Measurements from ENCODE around the gene FSTL5. TPM values are rescaled to one million over a fixed set of nuclear protein-coding genes. Genes with fewer than 3 reads are reported as not detected.
"Not testable (repeated sequence)": the region's sequence is repeated elsewhere in the genome, so short reads cannot be mapped to it uniquely, and the experiment has no call there.

The FSTL5 gene
- total RNA-seq = not detected
- long read RNA-seq = 0 reads

DNA sequence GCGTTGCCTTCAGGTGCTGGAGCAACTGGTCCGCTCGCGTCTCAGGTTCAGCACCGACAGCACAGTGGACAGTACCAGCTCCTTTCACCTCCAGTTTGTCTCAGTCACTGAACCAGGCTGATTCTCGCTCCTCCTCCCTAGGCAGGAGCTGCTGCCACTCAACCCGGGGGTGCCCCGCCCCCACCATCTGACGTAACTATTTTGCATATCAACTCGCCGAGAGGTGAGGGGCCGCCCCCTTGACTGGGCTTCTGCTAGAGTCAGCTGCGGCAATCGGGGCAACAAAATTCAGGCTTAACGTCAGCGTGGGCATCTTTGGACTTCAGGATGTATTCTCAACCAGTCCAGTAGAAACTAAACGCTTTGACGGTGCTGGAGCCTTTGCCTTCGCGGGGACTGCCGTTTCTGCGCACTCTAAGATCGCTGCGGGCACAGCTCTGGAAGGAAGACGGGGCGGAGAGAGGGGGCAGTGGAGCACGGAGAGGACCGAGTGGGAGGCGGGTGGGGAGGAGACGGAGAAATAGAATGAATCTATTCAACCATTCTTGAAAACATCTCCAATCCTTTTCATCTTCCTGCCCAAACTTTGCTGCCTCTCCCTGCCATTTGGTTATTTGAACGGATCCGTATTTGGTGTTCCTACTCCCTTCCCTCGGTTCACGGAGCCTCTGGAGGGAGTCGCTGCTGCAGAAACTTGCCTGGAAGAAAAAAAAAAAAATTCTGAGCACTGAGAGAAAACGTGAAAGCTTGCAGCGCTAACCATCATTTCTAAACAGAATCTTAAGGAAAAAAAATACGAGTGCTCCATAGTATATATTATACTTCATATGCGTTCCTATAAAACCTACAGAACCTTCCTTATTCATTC, at the start of gene FSTL5:
Gene FSTL5 (minus strand): TSS at position 109 of the 868 bp plus-strand sequence. CDS start 52,604 bp downstream, outside the sequence.
- Histone ChIP-seq H3K4me3 (peak within 1 kb of the TSS; percentile 42), H3K27me3 (ENCODE audit: low read depth) (no peaks in the 10 kb centered on the region), H3K27ac (no peak within 1 kb of the TSS), H3K4me1 (no peaks in the 10 kb centered on the region), H3K36me3 (no peaks in the 10 kb centered on the region), H3K9me3 (no peaks in the 10 kb centered on the region)
- ATAC-seq (peak; percentile 73 to 74), DNase-seq (peak; percentile 70)
- TF ChIP-seq CTCF (IDR thresholded peaks at IDR 0.05) = no peak
- intact Hi-C loops (cut with DNase I) = no loop called here

DNA sequence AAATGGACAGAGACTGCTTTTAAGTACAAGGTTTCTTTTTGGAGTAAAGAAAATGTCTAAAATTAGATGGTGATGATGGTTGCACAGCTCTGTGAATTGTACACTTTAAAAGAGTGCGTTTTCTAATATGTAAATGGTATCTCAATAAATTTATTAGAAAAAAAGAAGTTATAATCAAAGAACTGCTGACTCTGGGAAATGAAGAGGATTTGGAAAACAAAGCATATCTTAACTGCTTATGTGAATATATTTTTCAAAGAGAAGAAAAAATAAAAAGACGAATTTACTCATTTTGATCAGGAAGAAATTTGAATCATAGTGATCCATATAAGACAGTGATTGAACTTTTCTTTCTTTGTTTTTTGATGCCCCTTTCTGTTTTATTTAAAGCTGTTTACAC, 45.9 kb upstream of the FSTL5 start:
- Histone ChIP-seq H3K9me3 (no peaks in the 10 kb centered on the region), H3K27me3 (ENCODE audit: low read depth) (no peaks in the 10 kb centered on the region)

GRCh38 chr4:162203478-162203877, 39.7 kb upstream of the FSTL5 start:
- intact Hi-C loops (cut with DNase I) = not testable (repeated sequence)

More for the DNA sequence above, 45.9 kb upstream of the FSTL5 start:
- Histone ChIP-seq H3K36me3 (no peaks in the 10 kb centered on the region), H3K4me3 (no peak overlapping the region), H3K27ac (no peak overlapping the region), H3K4me1 (no peaks in the 10 kb centered on the region)
- no peak for ATAC-seq
- no peak for DNase-seq
- TF ChIP-seq CTCF (IDR thresholded peaks at IDR 0.05) = no peak
- intact Hi-C loops (cut with DNase I) = no loop called here

DNA sequence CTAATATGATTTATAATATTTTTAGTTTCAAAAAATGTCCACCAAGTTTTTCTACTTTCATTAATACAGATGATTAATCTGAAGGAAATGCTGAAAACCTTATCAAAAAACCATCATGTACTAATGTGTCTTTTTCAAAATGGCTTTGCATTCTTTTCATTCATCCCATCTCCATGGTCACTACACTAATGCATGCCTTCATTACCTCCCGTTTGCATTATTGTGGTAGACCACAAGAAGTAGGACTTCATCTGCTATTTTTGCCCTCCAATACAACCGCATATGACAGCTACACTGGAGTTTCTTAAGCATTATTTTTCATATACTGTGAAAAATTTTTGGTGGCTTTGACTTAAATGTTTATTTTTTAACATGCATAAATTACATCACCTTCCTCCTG, 37.9 kb upstream of the FSTL5 start:
- DNase-seq = no peak
- H3K4me1 ChIP-seq = no peaks in the 10 kb centered on the region
- no peak overlapping the region for H3K27ac ChIP-seq
- no peaks in the 10 kb centered on the region for H3K9me3 ChIP-seq
- no peak for ATAC-seq
- no peak for TF ChIP-seq CTCF (IDR thresholded peaks at IDR 0.05)
- H3K4me3 ChIP-seq = no peak overlapping the region
- H3K36me3 ChIP-seq = no peaks in the 10 kb centered on the region
- H3K27me3 ChIP-seq (ENCODE audit: low read depth) = no peaks in the 10 kb centered on the region
- intact Hi-C loops (cut with DNase I) = no loop called here

More at GRCh38 chr4:162203478-162203877, 39.7 kb upstream of the FSTL5 start:
- not testable (repeated sequence) for H3K27ac ChIP-seq; H3K4me1 ChIP-seq; H3K36me3 ChIP-seq; H3K9me3 ChIP-seq; H3K27me3 ChIP-seq (ENCODE audit: low read depth); H3K4me3 ChIP-seq; ATAC-seq
- peak; percentile 23 for DNase-seq

DNA sequence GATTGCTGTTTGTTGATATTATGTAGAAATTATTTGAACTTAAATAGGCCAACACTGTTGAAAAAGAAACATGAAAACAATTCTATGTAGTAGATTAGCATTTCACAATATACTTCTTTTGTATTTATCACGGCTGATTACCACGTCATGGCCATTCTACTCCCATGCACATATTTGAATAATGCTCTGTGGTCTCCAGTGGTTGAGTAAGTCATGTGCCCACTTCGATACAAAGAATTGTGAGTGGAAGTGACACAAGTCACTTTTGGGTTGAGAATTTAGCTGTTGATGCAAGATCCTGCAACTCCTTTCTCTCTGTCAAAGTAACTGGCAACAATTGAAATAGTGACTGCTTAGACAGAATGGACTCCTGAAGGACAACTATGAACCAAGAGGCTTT, 6.7 kb upstream of the FSTL5 start:
- intact Hi-C loops (cut with DNase I) = no loop called here
- no peak for TF ChIP-seq CTCF (IDR thresholded peaks at IDR 0.05)
- ATAC-seq = no peak

GRCh38 chr4:162164906-162165510, 1.2 kb upstream of the FSTL5 start:
- H3K4me1 ChIP-seq = no peaks in the 10 kb centered on the region
- H3K27me3 ChIP-seq (ENCODE audit: low read depth) = no peaks in the 10 kb centered on the region
- ATAC-seq = no peak
- H3K36me3 ChIP-seq = no peaks in the 10 kb centered on the region
- no peaks in the 10 kb centered on the region for H3K9me3 ChIP-seq
- H3K4me3 ChIP-seq = no peak overlapping the region
- no peak overlapping the region for H3K27ac ChIP-seq
- no peak for DNase-seq
- TF ChIP-seq CTCF (IDR thresholded peaks at IDR 0.05) = no peak
- intact Hi-C loops (cut with DNase I) = no loop called here

More for the DNA sequence above, 6.7 kb upstream of the FSTL5 start:
- Histone ChIP-seq H3K9me3 (no peaks in the 10 kb centered on the region), H3K4me1 (no peaks in the 10 kb centered on the region), H3K4me3 (no peak overlapping the region), H3K36me3 (no peaks in the 10 kb centered on the region), H3K27me3 (ENCODE audit: low read depth) (no peaks in the 10 kb centered on the region), H3K27ac (no peak overlapping the region)
- DNase-seq = no peak
